Loucy (cell line): ENCODE measurements around the gene ATP1B3.

Source experiments
- H2AFZ ChIP-seq: fragments of 200-600 bp; sonication (generic); 2 replicates; pipeline ENCODE4 v1.6.0; 2016; ENCODE audit warnings: antibody characterized with exemption, mild to moderate bottlenecking, low read length, moderate library complexity
- H3F3A ChIP-seq: fragments of 200-600 bp; 2 replicates; pipeline ENCODE4 v1.6.0; 2016; ENCODE audit warnings: antibody characterized with exemption, low read depth, mild to moderate bottlenecking
- H3K27me3 ChIP-seq: fragments of 200-600 bp; sonication (generic); 2 replicates; pipeline ENCODE4 v1.6.1; 2014; ENCODE audit warnings: low read length, mild to moderate bottlenecking; ENCODE audit not compliant: insufficient read depth, poor library complexity, severe bottlenecking
- H3K36me3 ChIP-seq: fragments of 200-600 bp; sonication (generic); 2 replicates; pipeline ENCODE4 v1.6.1; 2016; ENCODE audit warnings: low read length; ENCODE audit not compliant: insufficient read depth
- H3K4me1 ChIP-seq: fragments of 200-600 bp; sonication (generic); 2 replicates; pipeline ENCODE4 v1.5.1; 2014; ENCODE audit warnings: low read length, mild to moderate bottlenecking; ENCODE audit not compliant: insufficient read depth, poor library complexity, severe bottlenecking
- H3K4me2 ChIP-seq: fragments of 200-600 bp; sonication (generic); 2 replicates; pipeline ENCODE4 v1.6.0; 2014; ENCODE audit warnings: antibody characterized with exemption, low read length, low read depth, mild to moderate bottlenecking; ENCODE audit not compliant: poor library complexity, severe bottlenecking
- H3K4me3 ChIP-seq: fragments of 200-600 bp; sonication (generic); 2 replicates; pipeline ENCODE4 v1.5.1; 2014; ENCODE audit warnings: low read length, mild to moderate bottlenecking, mixed read lengths; ENCODE audit not compliant: poor library complexity, severe bottlenecking
- H3K79me2 ChIP-seq: fragments of 200-600 bp; sonication (generic); 2 replicates; pipeline ENCODE4 v1.6.1; 2014; ENCODE audit warnings: low read length; ENCODE audit not compliant: insufficient read depth
- H3K9ac ChIP-seq: fragments of 200-600 bp; sonication (generic); 2 replicates; pipeline ENCODE4 v1.6.0; 2014; ENCODE audit warnings: mild to moderate bottlenecking, low read depth, low read length, moderate library complexity; ENCODE audit not compliant: poor library complexity, severe bottlenecking
- H3K9me2 ChIP-seq: fragments of 200-600 bp; sonication (generic); replicated peaks from 2 replicates; pipeline ENCODE4 v1.6.1; 2016; ENCODE audit warnings: low read depth, low read length, mixed read lengths
- H3K9me3 ChIP-seq: fragments of 200-600 bp; sonication (generic); 2 replicates; pipeline ENCODE4 v1.6.1; 2014; ENCODE audit warnings: mild to moderate bottlenecking, antibody characterized with exemption, low read length, low read depth; ENCODE audit not compliant: insufficient read depth
- H4K20me1 ChIP-seq: fragments of 200-600 bp; sonication (generic); 2 replicates; pipeline ENCODE4 v1.6.0; 2014; ENCODE audit warnings: antibody characterized with exemption, low read length, mild to moderate bottlenecking; ENCODE audit not compliant: insufficient read depth, poor library complexity, severe bottlenecking
- CTCF ChIP-seq: fragments of 200-600 bp; sonication (generic); conservative IDR thresholded peaks from 2 replicates; pipeline ENCODE4 v1.5.1; 2014; ENCODE audit warnings: mild to moderate bottlenecking, antibody characterized with exemption, low read length
- EZH2phosphoT487 ChIP-seq: fragments of 200-600 bp; IDR thresholded peaks from 2 replicates; pipeline ENCODE4 v1.6.1; 2018; ENCODE audit warnings: antibody characterized with exemption, mild to moderate bottlenecking, moderate library complexity, borderline replicate concordance

Gene ATP1B3

GRCh38 chr3:141849056-141849815 is 27.2 kb upstream of the ATP1B3 start:
- no peaks in the 10 kb centered on the region for H3K4me1 ChIP-seq
- no peaks in the 10 kb centered on the region for H4K20me1 ChIP-seq
- no peaks in the 10 kb centered on the region for H3F3A ChIP-seq
- no peak overlapping the region for H3K9ac ChIP-seq
- H3K9me2 ChIP-seq: no peaks in the 10 kb centered on the region
- no peaks in the 10 kb centered on the region for H3K9me3 ChIP-seq
- no peaks in the 10 kb centered on the region for H3K27me3 ChIP-seq
- H2AFZ ChIP-seq: no peak overlapping the region
- no peak overlapping the region for H3K4me2 ChIP-seq
- TF ChIP-seq CTCF: no peak
- H3K36me3 ChIP-seq: no peaks in the 10 kb centered on the region
- no peaks in the 10 kb centered on the region for H3K79me2 ChIP-seq
- no peak overlapping the region for H3K4me3 ChIP-seq

GRCh38 chr3:141851411-141851810 is 25.0 kb upstream of the ATP1B3 start:
- Histone ChIP-seq H3K4me3 (no peak overlapping the region), H2AFZ (no peak overlapping the region), H3K9ac (no peak overlapping the region), H4K20me1 (no peaks in the 10 kb centered on the region), H3K79me2 (no peaks in the 10 kb centered on the region), H3K36me3 (no peaks in the 10 kb centered on the region), H3F3A (no peaks in the 10 kb centered on the region), H3K27me3 (no peaks in the 10 kb centered on the region), H3K9me2 (no peaks in the 10 kb centered on the region), H3K4me2 (no peak overlapping the region), H3K9me3 (no peaks in the 10 kb centered on the region), H3K4me1 (no peaks in the 10 kb centered on the region)
- no peak for TF ChIP-seq EZH2phosphoT487
- no peak for TF ChIP-seq CTCF

GRCh38 chr3:141853081-141853601 is 23.3 kb upstream of the ATP1B3 start:
- Histone ChIP-seq H3K4me2 (no peak overlapping the region), H3K9ac (no peak overlapping the region), H3K4me1 (no peaks in the 10 kb centered on the region), H2AFZ (no peak overlapping the region), H3K9me3 (no peaks in the 10 kb centered on the region), H3K27me3 (no peaks in the 10 kb centered on the region), H3F3A (no peaks in the 10 kb centered on the region), H3K4me3 (no peak overlapping the region), H4K20me1 (no peaks in the 10 kb centered on the region), H3K36me3 (no peaks in the 10 kb centered on the region), H3K79me2 (no peaks in the 10 kb centered on the region), H3K9me2 (no peaks in the 10 kb centered on the region)
- TF ChIP-seq EZH2phosphoT487: no peak
- no peak for TF ChIP-seq CTCF
